NCI-H2081 treated with DMSO at 0.1 percent for 48 hours (cell line): Measurements from ENCODE around the gene GPR37L1.
"Not testable (repeated sequence)": the region's sequence is repeated elsewhere in the genome, so short reads cannot be mapped to it uniquely, and the experiment has no call there.

Experiments
- DNase-seq: peaks from one replicate; lab custom pipeline; 2025; lab: John Stamatoyannopoulos, UW

GPR37L1 gene

DNA sequence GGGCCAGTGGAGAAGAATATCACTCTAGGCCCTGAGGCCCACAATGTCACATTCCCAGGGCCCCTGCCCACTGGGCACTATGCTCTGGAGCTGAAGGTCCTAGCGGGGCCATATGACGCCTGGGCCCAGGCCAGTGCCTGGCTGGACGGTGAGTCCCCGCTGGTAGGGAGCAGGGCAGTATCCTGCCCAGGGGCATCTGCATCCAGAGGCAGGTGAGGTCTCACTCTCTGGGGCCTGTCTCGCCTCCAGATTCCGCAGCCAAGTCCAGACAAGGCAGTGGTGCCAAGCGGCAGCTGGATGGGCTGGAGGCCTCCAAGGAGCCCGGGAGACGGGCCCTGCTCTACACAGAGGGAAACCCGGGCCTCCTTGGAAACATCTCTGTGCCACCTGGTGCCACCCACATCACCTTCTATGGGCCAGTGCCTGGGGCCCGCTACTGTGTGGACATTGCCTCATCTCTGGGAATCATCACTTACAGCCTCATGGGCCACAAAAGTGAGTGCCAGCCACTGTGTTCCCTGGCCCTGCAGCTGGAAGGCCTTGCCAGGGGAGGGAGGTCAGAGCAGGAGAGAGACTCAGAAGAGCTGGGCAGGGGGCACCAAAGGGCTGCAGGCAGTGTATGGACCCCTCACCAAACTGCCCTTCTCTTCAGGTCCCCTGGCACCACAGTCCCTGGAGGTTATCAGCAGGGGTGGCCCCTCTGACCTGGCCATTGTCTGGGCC lies 48.7 kb downstream of the GPR37L1 start:
- no peak for DNase-seq

DNA sequence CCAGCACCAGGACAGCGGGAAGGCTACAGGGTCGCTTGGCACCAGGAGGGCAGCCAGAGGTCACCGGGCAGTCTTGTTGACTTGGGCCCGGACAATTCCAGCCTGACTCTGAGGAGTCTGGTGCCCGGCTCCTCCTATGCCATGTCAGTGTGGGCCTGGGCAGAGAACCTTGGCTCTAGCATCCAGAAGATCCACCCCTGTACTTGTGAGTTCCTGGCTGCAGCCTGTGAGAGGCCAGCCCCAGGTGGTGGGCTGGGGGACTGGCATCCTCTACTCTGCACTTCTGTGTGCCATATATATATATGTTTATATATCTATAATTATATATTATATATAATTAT lies 49.3 kb downstream of the GPR37L1 start:
- DNase-seq, result no peak

DNA sequence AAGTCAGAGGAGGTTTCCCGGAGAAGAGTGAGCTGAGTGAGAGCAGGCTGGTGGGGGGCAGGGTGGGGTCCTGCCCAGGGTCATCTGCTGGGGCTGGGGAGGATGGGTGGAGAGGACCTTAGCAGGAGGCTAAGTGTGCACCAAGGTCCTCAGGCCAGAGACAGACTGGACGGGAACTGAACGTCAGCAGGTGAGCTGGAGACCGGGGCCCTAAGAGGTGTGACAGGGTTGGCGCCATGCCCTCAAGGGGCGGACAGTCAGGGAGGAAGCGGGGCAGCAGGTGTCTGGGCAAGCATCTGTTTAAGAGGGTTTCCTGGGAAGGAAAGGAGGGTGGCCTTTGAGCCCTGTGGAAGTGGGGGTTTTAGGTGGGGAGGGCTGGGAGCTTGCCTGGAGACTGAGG lies 51.3 kb downstream of the GPR37L1 start:
- DNase-seq, result no peak

DNA sequence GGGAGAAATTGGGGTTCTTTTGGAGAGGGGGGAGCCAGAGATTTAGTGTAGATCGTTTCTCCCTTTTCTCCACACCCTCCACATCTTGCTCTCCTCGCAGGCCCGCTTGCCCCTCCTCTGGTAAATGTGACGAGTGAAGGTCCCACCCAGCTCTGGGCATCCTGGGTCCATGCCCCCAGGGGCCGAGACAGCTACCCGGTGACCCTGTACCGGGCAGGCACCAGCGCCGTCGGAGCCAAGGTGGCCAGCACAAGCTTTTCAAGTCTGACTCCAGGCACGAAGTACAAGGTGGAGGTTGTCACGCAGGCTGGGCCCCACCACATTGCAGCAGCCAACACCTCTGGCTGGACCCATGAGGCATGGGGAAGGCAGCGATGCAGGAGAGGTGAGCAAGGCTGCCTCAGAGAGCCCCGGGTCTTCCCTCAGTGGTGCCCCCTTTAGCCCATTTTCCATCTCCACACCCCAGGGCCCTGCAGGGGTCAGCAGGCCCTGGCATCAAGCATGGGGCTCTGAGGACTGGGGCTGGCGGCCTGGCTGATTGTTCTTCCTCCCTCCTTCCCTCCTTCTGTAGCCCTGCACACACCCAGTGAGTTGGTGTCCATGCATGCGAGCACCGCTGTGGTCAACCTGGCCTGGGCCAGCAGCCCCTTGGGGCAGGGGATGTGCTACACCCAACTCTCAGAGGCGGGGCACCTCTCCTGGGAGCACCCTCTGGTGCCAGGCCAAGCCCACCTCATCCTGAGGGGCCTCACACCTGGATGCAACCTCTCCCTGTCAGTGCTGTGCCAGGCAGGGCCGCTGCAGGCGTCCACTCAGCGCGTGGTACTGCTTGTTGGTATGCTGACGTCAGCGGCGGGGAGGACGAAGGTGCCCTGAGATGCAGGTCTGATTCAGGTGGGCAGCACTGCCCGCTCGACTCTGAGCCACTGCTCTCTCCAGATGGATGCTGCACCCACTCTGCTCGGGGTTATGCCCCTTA lies 54.5 kb downstream of the GPR37L1 start:
- no peak for DNase-seq

DNA sequence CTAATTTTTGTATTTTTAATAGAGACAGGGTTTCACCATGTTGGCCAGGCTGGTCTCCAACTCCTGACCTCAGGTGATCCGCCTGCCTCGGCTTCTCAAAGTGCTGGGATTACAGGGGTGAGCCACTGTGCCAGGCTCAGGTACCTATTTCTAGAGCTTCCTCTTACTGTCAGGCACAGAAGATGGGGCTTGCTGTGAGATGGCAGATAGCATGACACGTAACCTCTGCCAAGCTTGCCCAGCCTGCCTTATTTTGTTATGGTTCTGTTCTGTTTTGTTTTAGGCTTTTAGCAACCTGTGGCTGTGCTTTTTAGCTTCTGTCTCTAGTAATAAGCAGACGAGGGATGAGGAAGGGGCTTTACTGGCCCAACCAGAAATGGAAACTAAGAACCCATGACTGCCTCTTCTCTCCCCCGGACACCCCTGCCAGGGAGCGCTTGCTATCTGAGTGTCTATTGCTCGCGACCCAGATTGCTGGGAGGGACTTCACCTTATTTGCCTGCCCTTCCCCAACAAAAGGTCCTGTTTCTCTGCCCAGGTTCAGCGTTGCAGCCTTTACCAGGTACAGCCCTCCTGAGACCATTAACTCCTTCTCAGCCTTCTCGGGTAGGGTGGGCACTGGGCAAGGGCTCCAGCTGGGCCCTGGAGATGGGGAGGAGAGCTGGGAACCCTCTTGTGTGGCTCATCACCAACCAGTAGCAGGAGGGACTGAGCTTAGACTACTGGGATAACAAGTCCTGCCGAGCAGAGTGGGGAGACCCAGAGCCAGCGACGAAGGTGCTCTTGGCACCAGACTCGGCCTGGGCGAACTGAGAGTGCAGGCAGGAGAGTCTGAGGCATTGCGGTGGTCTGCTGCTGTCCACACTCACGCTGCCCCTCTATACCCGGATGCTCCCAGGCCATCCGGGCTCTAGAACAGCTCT lies 57.4 kb downstream of the GPR37L1 start:
- DNase-seq, result no peak

DNA sequence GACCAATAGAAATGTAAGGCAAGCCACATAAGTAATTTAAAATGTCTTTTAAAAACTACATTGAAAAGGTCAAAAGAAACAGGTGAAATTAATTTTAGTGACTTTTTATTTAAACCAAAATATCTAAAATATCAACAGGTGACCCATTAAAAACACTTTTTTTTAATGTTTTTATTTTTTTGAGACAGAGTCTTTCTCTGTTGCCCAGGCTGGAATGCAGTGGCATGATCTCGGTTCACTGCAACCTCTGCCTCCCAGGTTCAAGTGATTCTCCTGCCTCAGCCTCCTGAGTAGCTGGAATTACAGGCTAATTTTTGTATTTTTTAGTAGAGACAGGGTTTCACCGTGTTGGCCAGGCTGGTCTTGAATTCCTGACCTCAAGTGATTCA lies 58.0 kb downstream of the GPR37L1 start:
- not testable (repeated sequence) for DNase-seq

DNA sequence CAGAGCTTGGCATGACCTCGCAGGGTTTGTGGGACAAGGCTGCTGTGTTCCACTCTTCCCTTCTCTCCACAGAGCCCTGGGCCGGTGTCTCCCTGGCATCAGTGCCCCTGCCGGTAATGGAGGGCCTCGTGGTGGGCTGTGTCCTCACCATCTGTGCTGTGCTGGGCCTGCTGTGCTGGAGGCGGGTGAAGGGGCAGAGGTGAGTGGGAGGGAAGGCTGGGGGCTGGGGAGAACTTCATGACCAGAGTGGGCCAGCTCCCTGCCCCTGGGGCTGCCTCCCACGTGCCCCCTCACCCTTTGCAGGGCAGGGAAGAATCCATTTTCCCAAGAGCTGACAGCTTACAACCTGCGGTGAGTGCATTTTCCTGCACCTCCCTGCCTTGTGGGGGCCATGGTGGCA lies 58.9 kb downstream of the GPR37L1 start:
- DNase-seq, result no peak

DNA sequence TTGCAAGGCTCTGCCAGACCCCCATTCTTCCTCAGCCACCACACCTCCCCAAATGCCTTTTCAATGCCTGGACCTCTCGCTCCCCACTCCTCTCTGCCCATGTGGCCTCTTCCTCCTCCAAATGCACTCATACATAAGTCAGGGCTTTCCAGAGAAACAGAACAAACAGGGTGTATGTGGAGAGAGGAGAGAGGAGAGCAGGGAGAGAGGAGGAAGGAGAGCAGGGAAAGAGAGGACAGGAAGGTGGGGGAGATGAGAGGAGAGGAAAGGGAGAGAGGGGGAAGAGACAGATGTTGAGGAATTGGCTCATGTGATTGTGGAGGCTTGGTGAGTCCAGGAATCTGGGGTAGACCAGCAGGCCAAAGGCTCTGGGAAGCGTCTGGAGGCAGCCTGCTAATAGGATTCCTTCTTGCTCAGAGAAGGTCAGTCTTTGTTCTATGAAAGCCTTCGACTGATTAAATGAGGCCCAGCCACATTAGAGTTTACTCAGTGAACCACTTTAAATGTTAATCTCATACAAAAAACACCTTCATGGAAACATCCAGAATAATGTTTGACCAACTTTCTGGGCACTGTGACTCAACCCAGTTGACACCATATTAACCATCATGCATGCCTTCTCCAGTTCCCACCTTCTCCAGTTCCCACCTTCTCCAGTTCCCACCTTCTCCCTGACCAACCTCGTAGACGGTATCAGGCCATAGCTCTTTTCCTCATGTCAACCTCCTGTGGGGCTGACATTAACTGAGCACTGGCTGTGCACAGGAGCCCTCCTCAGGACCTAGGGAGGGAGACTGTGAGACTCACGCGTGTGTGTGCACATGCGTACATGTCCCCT lies 59.5 kb downstream of the GPR37L1 start:
- DNase-seq, result no peak
